Activated CD8-positive, alpha-beta T cell treated with anti-CD3 and anti-CD28 coated beads for 36 hours (primary cell): ENCODE measurements around the gene ACKR3. TPM values are rescaled to one million over a fixed set of nuclear protein-coding genes. Genes with fewer than 3 reads are reported as not detected.

ENCODE experiments used
- ATAC-seq: fragments of 200-7000 bp; cut with Tn5 transposase; one replicate; pipeline ENCODE4 v1.10.0; 2021; ENCODE audit warnings: mild to moderate bottlenecking, moderate library complexity
- CTCF ChIA-PET: fragments of 350-600 bp; sonication (Branson Sonifier 250); formaldehyde crosslinking; loops from one replicate; lab custom pipeline; 2021; ENCODE audit warnings: antibody characterized with exemption; lab: Charles Lee
- POLR2A ChIA-PET: fragments of 350-600 bp; sonication (Branson Sonifier 250); formaldehyde crosslinking; loops from one replicate; lab custom pipeline; 2021; ENCODE audit warnings: antibody characterized with exemption; lab: Charles Lee
- DNase-seq: peaks from one replicate; pipeline ENCODE4 v3.0.0-alpha.2; 2020
- H3K27ac Mint-ChIP-seq: one replicate; pipeline ENCODE4 v1.8.0; 2021; ENCODE audit warnings: mild to moderate bottlenecking, mixed read lengths
- H3K27me3 Mint-ChIP-seq: one replicate; pipeline ENCODE4 v1.8.0; 2021; ENCODE audit warnings: mixed read lengths
- H3K36me3 Mint-ChIP-seq: one replicate; pipeline ENCODE4 v1.8.0; 2021; ENCODE audit warnings: low read depth, mixed read lengths
- H3K4me1 Mint-ChIP-seq: one replicate; pipeline ENCODE4 v1.8.0; 2021; ENCODE audit warnings: low read depth, mixed read lengths
- H3K4me3 Mint-ChIP-seq: one replicate; pipeline ENCODE4 v1.8.0; 2021; ENCODE audit warnings: mild to moderate bottlenecking, moderate library complexity, mixed read lengths
- H3K9me3 Mint-ChIP-seq: one replicate; pipeline ENCODE4 v1.8.0; 2021; ENCODE audit warnings: mixed read lengths
- intact Hi-C: fragments of 100-400 bp; cut with micrococcal nuclease; formaldehyde crosslinking; loops from one replicate; pipeline ENCODE4 v1.10.0; 2022
- total RNA-seq, 2 experiments: library from RNA; stranded (reverse); gene quantifications; one replicate each; pipeline ENCODE4 v1.2.3, GENCODE V29; 2021
- TF ChIP-seq, protein P1 (sequence below): fragments of 200-600 bp; IDR thresholded peaks from one replicate; pipeline ENCODE4 v1.8.0; 2022; ENCODE audit warnings: antibody characterized with exemption, mild to moderate bottlenecking

ACKR3 gene
- total RNA-seq, 2 experiments from 2014 or later, result 2.4 to 3.4 TPM

DNA sequence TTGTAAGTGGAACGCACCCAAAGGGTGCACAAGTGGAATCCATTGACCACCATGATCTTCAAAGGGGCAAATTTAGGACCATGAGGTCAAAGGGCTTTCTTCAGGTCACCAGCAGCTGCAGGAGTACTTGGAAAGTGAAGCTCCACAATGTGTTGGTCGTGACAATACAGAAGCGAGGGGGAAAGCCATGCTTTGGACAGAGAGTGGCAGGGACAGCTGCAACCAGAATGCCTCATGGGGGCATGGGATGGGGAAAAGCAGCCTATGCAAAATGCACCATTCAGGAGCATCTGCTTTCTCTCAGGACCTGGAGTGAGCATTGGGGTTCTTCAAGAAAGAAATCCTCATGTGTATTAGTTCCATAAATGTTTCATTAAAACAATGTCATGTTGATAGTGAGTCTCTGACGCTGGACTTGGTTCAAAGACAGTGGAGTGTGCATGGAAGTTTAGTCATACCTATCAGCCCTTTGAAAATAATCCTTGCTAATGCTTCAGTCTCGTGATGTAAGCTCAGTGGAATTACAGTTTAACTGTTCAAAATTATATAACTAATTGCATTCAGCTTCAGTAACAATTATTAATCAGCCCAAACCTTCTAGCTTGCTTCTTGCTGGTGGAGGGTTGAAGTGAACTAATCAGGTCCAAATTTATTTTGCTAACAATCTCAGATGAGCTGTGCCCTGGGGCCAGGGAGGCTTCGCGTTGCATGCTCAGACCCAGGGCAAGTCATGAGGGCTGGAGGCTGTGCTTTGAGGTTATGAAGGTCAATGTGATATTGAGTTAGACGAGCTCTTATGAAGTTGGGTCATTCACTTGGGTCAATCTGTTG, 41.6 kb downstream of the ACKR3 start:
- intact Hi-C loops, result no loop called here
- Mint-ChIP-seq H3K27me3 (peaks cover 12% of the 10 kb centered on the region), H3K4me3 (no peak overlapping the region), H3K36me3 (no peaks in the 10 kb centered on the region), H3K4me1 (no peaks in the 10 kb centered on the region), H3K27ac (no peak overlapping the region), H3K9me3 (no peaks in the 10 kb centered on the region)
- CTCF ChIA-PET, result no interaction called here
- POLR2A ChIA-PET, result no interaction called here
- ATAC-seq (no peak), DNase-seq (no peak)
- TF ChIP-seq, protein P1, sequence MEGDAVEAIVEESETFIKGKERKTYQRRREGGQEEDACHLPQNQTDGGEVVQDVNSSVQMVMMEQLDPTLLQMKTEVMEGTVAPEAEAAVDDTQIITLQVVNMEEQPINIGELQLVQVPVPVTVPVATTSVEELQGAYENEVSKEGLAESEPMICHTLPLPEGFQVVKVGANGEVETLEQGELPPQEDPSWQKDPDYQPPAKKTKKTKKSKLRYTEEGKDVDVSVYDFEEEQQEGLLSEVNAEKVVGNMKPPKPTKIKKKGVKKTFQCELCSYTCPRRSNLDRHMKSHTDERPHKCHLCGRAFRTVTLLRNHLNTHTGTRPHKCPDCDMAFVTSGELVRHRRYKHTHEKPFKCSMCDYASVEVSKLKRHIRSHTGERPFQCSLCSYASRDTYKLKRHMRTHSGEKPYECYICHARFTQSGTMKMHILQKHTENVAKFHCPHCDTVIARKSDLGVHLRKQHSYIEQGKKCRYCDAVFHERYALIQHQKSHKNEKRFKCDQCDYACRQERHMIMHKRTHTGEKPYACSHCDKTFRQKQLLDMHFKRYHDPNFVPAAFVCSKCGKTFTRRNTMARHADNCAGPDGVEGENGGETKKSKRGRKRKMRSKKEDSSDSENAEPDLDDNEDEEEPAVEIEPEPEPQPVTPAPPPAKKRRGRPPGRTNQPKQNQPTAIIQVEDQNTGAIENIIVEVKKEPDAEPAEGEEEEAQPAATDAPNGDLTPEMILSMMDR, result no peak

DNA sequence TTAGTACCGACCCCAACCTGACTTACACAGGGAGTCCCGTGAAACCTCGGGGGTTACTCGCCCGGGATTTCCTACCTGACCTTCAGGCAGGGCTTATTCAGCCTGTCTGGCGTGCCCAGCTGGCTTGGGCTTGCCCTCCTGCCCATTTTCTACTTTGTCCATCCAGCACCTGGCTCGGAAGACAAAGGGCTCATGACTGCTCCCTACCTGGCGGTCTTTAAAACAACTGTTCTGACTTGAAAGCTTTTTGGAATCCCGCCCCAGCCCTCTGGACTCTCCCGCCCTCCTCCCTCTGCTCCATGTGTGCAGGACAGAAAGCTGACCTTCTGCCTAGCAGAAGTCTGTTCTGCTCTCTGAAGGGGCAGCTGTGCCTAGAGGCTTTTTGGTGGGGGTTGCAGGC, 43.1 kb downstream of the ACKR3 start:
- no peaks in the 10 kb centered on the region for H3K4me1 Mint-ChIP-seq
- intact Hi-C loops, result no loop called here
- no peak for DNase-seq
- ATAC-seq, result no peak
- CTCF ChIA-PET, result no interaction called here
- H3K9me3 Mint-ChIP-seq, result no peaks in the 10 kb centered on the region
- POLR2A ChIA-PET, result no interaction called here
- H3K36me3 Mint-ChIP-seq, result no peaks in the 10 kb centered on the region
- H3K27me3 Mint-ChIP-seq, result no peaks in the 10 kb centered on the region
- H3K27ac Mint-ChIP-seq, result no peak overlapping the region
- no peak overlapping the region for H3K4me3 Mint-ChIP-seq
- TF ChIP-seq, protein P1, result no peak

DNA sequence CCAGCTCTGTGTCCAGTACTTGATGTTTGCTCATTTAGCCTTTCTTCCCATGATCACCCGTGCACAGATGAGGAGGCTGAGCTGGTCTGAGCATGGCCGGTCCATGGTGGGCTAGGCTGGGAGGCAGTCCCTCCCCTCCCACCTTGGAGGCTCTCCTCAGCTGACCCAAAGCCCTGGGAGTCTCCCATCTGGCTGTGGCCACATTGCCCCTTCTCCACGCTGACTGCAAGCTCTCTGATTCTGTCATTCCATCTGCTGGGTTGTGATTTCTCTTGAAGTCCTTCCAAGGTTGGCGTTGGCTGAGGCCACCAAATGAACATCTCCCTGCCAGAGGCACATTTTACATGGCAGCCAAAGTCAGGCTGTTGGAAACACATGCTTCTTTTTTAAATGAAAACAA, 44.0 kb downstream of the ACKR3 start:
- DNase-seq, result no peak

DNA sequence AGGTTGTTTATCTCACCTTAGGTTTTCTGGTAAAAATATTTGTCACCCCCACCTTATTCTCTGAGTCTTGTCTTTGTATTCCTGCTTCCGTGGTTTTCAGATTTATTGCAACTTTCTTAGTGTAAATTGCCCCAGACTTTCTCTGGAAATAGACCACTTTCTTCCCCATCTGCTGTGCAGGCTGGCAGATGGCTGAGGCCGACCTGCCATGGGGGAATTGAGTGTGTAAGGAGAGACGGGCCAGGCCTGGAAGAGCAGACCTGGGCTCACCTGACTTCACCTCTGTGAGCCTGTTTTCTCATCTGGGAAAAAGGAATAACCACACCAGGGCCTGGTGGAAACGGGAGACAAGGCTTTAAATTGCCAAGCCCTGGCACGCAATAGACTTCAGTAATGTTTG, 44.9 kb downstream of the ACKR3 start:
- intact Hi-C loops, result no loop called here
- Mint-ChIP-seq H3K4me3 (no peak overlapping the region), H3K27me3 (no peaks in the 10 kb centered on the region), H3K9me3 (no peaks in the 10 kb centered on the region), H3K36me3 (no peaks in the 10 kb centered on the region), H3K4me1 (peaks cover 2% of the 10 kb centered on the region), H3K27ac (no peak overlapping the region)
- DNase-seq (no peak), ATAC-seq (no peak)
- POLR2A ChIA-PET, result no interaction called here
- CTCF ChIA-PET, result no interaction called here
- TF ChIP-seq, protein P1, result no peak

More for the DNA sequence above, 44.0 kb downstream of the ACKR3 start:
- ChIA-PET CTCF (no interaction called here), POLR2A (no interaction called here)
- H3K27ac Mint-ChIP-seq, result no peak overlapping the region
- H3K27me3 Mint-ChIP-seq, result no peaks in the 10 kb centered on the region
- no peaks in the 10 kb centered on the region for H3K4me1 Mint-ChIP-seq
- no peak overlapping the region for H3K4me3 Mint-ChIP-seq
- H3K36me3 Mint-ChIP-seq, result no peaks in the 10 kb centered on the region
- intact Hi-C loops, result no loop called here
- ATAC-seq, result no peak
- H3K9me3 Mint-ChIP-seq, result no peaks in the 10 kb centered on the region
- TF ChIP-seq, protein P1, result no peak

DNA sequence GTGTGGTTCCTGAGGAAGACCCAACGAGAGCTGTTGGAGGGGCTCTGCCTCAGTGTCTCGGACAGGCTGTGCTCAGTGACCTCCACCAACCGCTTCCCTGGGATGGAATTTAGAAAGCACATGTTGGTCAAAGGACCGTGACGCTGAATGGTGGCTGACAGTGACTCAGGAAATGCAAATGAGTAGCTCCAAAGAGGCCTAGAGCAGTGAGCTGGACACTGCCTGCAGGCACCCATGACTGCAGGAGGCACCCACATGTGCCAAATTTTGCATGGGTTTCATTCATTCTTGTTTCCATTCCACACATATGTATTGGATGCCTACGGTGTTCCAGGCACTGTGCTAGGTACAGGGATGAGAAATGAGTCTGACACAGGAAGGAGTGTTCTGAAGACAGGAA, 46.4 kb downstream of the ACKR3 start:
- POLR2A ChIA-PET, result no interaction called here
- H3K9me3 Mint-ChIP-seq, result no peaks in the 10 kb centered on the region
- TF ChIP-seq, protein P1, result no peak
- ATAC-seq, result no peak
- no peaks in the 10 kb centered on the region for H3K36me3 Mint-ChIP-seq
- no peak overlapping the region for H3K27ac Mint-ChIP-seq
- intact Hi-C loops, result no loop called here
- H3K27me3 Mint-ChIP-seq, result no peaks in the 10 kb centered on the region
- H3K4me3 Mint-ChIP-seq, result no peak overlapping the region
- no peak for DNase-seq
- CTCF ChIA-PET, result no interaction called here
- peaks cover 12% of the 10 kb centered on the region for H3K4me1 Mint-ChIP-seq
